ENCODE data around the gene S100A7A.
"Not testable (repeated sequence)": the region's sequence is repeated elsewhere in the genome, so short reads cannot be mapped to it uniquely, and the experiment has no call there.

Gene S100A7A

GRCh38 chr1:153395776-153396175 lies 20.5 kb upstream of the S100A7A start:
- no peak for DNase-seq

GRCh38 chr1:153396461-153396860 lies 19.9 kb upstream of the S100A7A start:
- no peak for DNase-seq

GRCh38 chr1:153397051-153397923 lies 19.0 kb upstream of the S100A7A start:
- DNase-seq, result no peak

GRCh38 chr1:153397924-153398651 lies 18.2 kb upstream of the S100A7A start:
- DNase-seq, result no peak

- DNase-seq, result no peak
Observed at GRCh38 chr1:153399401-153400055, 16.8 kb upstream of the S100A7A start.

GRCh38 chr1:153400244-153400643 lies 16.1 kb upstream of the S100A7A start:
- no peak for DNase-seq

GRCh38 chr1:153401461-153401860 lies 14.9 kb upstream of the S100A7A start:
- no peak for DNase-seq

GRCh38 chr1:153402226-153402625 lies 14.1 kb upstream of the S100A7A start:
- no peak for DNase-seq

- DNase-seq, result no peak
Observed at GRCh38 chr1:153403421-153404085, 12.8 kb upstream of the S100A7A start.

GRCh38 chr1:153404086-153404635 lies 12.2 kb upstream of the S100A7A start:
- DNase-seq, result no peak

- DNase-seq, result peak; percentile 66
Observed at GRCh38 chr1:153404768-153405167, 11.6 kb upstream of the S100A7A start.

- not testable (repeated sequence) for DNase-seq
Observed at GRCh38 chr1:153405825-153406599, 10.3 kb upstream of the S100A7A start.

GRCh38 chr1:153407274-153407673 lies 9.0 kb upstream of the S100A7A start:
- DNase-seq, result not testable (repeated sequence)

- DNase-seq, result not testable (repeated sequence)
Observed at GRCh38 chr1:153413961-153414360, 2.4 kb upstream of the S100A7A start.

GRCh38 chr1:153417136-153417888 lies 992 bp downstream of the S100A7A start:
- DNase-seq, result no peak

- not testable (repeated sequence) for DNase-seq
Observed at GRCh38 chr1:153418758-153419435, 2.6 kb downstream of the S100A7A start.

- DNase-seq, result not testable (repeated sequence)
Observed at GRCh38 chr1:153419436-153419793, 3.1 kb downstream of the S100A7A start.

GRCh38 chr1:153420306-153420705 lies 4.0 kb downstream of the S100A7A start:
- no peak for DNase-seq

GRCh38 chr1:153422450-153423068 lies 6.2 kb downstream of the S100A7A start:
- peak; percentile 54 for DNase-seq

GRCh38 chr1:153426809-153427208 lies 10.5 kb downstream of the S100A7A start:
- no peak for DNase-seq

Measured in activated CD4-positive, alpha-beta T cell treated with anti-CD3 and anti-CD28 coated beads, Interleukin-2, Interleukin-6, amounts not matched to agents 100 ng/mL and 50 ng/mL, durations not matched to agents 16 hours and 8 hours (primary cell).